Fibroblast of skin of scalp (primary cell): ENCODE measurements around the gene NCSTN.

Experiments
- DNase-seq: peaks from one replicate; pipeline ENCODE4 v3.0.0-alpha.2; 2013

Gene NCSTN

GRCh38 chr1:160407839-160408801 is 64.9 kb downstream of the NCSTN start:
- peak; percentile 35 for DNase-seq
